ENCODE data around the gene ARMC6.

ARMC6 gene

DNA sequence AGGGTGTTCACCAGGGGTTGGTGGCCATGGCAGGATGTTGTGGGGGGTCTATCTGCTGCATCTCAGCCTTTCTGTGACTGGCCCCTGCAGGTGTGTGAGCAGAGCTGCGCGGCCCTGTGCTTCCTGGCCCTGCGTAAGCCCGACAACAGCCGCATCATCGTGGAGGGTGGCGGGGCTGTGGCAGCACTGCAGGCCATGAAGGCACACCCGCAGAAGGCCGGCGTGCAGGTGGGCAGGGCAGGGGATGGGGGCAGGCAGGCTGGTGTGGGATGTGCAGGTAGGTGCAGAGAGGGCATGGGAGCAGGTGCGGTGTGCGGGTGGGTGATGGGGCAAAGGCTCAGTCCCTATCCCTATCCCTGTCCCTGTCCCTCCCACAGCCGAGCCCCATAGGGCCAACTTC, 22.3 kb downstream of the ARMC6 start:
- TF ChIP-seq, protein P1, sequence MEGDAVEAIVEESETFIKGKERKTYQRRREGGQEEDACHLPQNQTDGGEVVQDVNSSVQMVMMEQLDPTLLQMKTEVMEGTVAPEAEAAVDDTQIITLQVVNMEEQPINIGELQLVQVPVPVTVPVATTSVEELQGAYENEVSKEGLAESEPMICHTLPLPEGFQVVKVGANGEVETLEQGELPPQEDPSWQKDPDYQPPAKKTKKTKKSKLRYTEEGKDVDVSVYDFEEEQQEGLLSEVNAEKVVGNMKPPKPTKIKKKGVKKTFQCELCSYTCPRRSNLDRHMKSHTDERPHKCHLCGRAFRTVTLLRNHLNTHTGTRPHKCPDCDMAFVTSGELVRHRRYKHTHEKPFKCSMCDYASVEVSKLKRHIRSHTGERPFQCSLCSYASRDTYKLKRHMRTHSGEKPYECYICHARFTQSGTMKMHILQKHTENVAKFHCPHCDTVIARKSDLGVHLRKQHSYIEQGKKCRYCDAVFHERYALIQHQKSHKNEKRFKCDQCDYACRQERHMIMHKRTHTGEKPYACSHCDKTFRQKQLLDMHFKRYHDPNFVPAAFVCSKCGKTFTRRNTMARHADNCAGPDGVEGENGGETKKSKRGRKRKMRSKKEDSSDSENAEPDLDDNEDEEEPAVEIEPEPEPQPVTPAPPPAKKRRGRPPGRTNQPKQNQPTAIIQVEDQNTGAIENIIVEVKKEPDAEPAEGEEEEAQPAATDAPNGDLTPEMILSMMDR (IDR thresholded peaks at IDR 0.05; ENCODE audit: insufficient read depth, low read length, poor library complexity, severe bottlenecking), result no peak
- no peak for DNase-seq (ENCODE audit: extremely low read depth, insufficient read length)
- H3K4me3 ChIP-seq (replicated peaks; ENCODE audit: low read depth, low read length), result no peak overlapping the region
- peaks cover 40% of the 10 kb centered on the region for H3K36me3 ChIP-seq (ENCODE audit: control insufficient read depth, insufficient read depth, low read length)
- H3K27me3 ChIP-seq (replicated peaks; ENCODE audit: control insufficient read depth, insufficient read depth, low read length), result no peaks in the 10 kb centered on the region

DNA sequence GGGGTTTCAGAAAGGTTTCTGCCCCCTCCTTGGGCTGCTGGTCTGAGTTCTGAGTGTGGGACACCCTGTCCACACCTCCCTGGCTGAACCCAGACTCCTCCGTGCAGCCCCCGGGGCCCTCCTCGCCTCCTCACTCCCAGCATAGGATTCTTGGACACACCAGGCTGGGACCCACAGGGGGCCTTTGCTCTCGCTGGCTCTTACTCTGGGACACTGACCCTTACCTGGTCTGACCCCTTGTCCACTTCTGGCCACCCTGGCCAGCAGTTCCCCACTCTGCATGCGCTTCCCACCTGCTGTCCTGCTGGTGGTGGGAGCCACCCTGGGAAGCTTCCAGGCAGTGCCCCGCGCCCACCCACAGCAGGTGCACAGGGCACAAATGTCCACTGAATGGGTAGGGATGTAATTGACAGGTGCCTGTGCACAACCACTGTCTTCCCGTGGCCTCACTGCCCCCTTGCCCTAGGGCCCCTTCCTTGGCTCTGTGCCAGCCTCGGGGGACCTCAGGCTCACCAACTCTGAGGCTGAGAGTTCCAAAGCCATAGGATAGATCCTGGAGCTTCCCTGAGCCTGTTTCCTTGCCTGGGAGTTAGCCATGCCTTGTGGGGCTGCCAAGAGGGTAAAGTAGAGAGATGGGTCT, 23.4 kb downstream of the ARMC6 start:
- TF ChIP-seq, protein P1 (IDR thresholded peaks at IDR 0.05; ENCODE audit: insufficient read depth, low read length, poor library complexity, severe bottlenecking), result no peak
- DNase-seq (ENCODE audit: extremely low read depth, insufficient read length), result no peak
- Histone ChIP-seq H3K36me3 (ENCODE audit: control insufficient read depth, insufficient read depth, low read length) (peaks cover 36% of the 10 kb centered on the region), H3K27me3 (replicated peaks; ENCODE audit: control insufficient read depth, insufficient read depth, low read length) (no peaks in the 10 kb centered on the region), H3K4me3 (replicated peaks; ENCODE audit: low read depth, low read length) (no peak overlapping the region)

DNA sequence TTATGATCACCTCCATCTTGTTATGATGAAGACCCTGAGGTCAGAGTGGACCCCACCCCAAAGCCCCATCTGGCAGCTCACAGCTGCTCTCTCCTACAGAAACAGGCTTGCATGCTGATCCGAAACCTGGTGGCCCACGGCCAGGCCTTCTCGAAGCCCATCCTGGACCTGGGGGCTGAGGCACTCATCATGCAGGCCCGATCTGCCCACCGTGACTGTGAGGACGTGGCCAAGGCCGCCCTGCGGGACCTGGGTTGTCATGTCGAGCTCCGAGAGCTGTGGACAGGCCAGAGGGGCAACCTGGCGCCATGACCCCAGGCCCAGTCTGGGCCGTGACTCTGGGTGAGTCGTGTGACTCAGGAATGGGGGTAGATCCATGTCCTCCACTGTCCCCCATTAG, 23.9 kb downstream of the ARMC6 start:
- DNase-seq (ENCODE audit: extremely low read depth, insufficient read length), result no peak
- peaks cover 34% of the 10 kb centered on the region for H3K36me3 ChIP-seq (ENCODE audit: control insufficient read depth, insufficient read depth, low read length)
- no peaks in the 10 kb centered on the region for H3K27me3 ChIP-seq (replicated peaks; ENCODE audit: control insufficient read depth, insufficient read depth, low read length)

DNA sequence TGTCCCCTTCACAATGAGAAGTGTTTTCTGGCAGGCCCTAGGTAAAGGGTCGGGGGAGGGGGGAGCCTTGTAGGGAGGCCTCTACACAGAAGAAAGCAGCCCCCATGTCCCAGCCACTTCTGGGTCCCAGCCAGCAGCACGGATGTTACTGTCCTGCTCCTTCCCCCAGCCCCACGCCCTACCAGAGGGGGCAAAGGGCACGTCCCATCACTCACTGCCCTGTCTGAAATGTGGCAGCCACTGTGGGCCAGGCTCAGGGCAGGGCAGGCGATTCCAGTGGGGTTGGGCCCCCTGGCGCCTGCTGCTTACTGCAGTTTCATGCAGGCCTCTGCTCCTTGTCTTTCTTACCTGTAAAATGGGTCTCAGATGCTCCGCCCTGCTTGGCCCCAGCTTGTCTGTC, 24.3 kb downstream of the ARMC6 start:
- DNase-seq (ENCODE audit: extremely low read depth, insufficient read length), result no peak
- Histone ChIP-seq H3K27me3 (replicated peaks; ENCODE audit: control insufficient read depth, insufficient read depth, low read length) (no peaks in the 10 kb centered on the region), H3K36me3 (ENCODE audit: control insufficient read depth, insufficient read depth, low read length) (peaks cover 30% of the 10 kb centered on the region), H3K4me3 (replicated peaks; ENCODE audit: low read depth, low read length) (no peak overlapping the region)
- TF ChIP-seq, protein P1 (IDR thresholded peaks at IDR 0.05; ENCODE audit: insufficient read depth, low read length, poor library complexity, severe bottlenecking), result no peak

More for the DNA sequence above, 23.9 kb downstream of the ARMC6 start:
- H3K4me3 ChIP-seq (replicated peaks; ENCODE audit: low read depth, low read length), result no peak overlapping the region
- TF ChIP-seq, protein P1 (IDR thresholded peaks at IDR 0.05; ENCODE audit: insufficient read depth, low read length, poor library complexity, severe bottlenecking), result no peak

DNA sequence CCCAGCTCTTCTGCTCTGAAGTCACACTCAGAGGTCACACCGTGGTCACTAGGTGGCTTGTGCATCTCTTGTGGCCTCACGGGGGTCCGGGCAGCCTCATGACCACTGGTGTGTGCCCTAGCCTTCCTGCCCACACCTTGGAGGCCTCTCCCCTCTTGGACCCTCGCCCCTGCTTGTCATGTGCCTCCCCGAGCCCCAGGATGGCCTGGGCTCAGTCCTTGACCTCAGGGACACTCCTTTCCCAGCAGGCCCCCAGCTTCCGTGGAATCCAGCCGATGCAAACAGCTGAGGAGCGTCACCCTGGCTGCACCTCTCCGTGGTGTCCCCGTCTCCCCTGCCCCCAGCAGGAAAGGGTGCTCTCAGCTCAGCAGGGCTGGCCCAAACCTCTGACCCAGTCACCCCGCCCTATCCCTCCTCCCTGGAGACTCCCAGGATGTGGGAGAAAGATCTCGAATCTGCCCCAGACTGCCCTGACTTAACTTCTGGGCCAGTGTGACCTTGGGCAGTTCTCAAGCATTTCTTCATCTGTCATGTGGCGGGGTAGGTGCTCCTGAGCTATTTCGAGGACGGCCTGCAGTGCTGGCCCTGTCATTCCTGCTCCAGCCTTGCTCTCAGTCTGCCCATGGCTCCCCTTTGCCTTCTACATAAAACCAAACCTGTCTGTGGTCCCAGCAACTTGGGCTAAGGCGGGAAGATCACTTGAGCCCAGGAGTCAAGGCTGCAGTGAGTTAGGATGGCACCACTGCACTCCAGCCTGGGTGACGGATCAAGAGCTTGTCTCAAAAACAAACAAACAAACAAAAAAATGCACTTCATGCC, 25.8 kb downstream of the ARMC6 start:
- DNase-seq (ENCODE audit: extremely low read depth, insufficient read length), result no peak
- Histone ChIP-seq H3K4me3 (replicated peaks; ENCODE audit: low read depth, low read length) (no peak overlapping the region), H3K36me3 (ENCODE audit: control insufficient read depth, insufficient read depth, low read length) (peaks cover 27% of the 10 kb centered on the region), H3K27me3 (replicated peaks; ENCODE audit: control insufficient read depth, insufficient read depth, low read length) (no peaks in the 10 kb centered on the region)
- TF ChIP-seq, protein P1 (IDR thresholded peaks at IDR 0.05; ENCODE audit: insufficient read depth, low read length, poor library complexity, severe bottlenecking), result no peak

Measured in GM06990 (cell line).